ENCODE results near the gene NOS1AP.
"Not testable (repeated sequence)": the region's sequence is repeated elsewhere in the genome, so short reads cannot be mapped to it uniquely, and the experiment has no call there.

The NOS1AP gene

DNA sequence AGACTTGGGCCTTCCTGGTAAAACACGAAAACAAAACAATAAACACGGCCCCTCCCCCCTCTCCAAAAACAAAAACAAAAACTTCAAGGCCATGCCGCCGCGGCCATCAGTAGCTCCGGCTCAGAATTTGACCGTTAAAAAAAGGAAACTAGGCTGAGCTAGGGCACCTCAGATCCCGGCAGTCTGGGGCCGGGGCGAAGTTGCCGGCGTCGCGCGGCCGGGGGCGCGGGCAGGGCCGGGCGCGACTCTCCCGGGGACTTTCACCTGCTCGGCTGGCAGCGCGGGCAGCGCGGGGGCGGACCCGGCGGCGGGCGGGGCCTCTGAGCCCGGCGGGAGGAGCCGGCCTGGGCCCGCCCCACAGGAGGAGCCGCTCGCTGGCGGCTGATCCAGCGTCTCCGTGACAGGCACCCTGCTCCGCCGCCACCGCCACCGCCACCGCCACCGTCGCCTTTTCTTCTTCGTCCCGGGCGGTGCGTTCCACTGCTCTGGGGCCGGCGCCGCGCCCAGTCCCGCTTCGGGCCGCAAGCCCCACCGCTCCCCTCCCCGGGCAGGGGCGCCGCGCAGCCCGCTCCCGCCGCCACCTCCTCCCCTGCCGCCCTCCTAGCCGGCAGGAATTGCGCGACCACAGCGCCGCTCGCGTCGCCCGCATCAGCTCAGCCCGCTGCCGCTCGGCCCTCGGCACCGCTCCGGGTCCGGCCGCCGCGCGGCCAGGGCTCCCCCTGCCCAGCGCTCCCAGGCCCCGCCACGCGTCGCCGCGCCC lies at the start of gene NOS1AP:
Gene NOS1AP, plus strand, starts transcription at position 358 of the 760 bp plus-strand sequence. CDS start 487 bp downstream, outside the sequence.
- H3K27ac ChIP-seq = no peak within 1 kb of the TSS
- no peak for DNase-seq (ENCODE audit: low read depth, low spot score)

DNA sequence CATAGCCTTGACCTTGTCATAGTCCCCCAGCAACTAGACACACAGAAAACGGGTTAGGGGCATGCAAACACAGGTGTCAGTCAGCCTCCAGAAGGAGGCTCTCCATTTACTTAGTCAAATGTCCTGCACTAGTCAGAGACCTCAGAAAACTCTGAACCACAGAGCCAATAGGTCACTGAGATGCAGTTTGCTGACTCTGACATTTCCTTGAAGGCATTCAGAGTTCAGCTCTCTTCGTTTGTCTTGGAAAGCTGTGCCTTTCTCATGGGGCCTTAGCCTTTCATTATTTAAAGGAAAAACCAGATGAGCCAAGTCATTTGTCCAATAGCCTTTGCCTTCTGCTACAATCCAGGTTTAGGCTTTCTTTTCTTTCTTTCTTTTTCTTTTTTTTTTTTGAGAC lies 49.3 kb upstream of the NOS1AP start:
- H3K27ac ChIP-seq = no peak overlapping the region
- DNase-seq (ENCODE audit: low read depth, low spot score) = no peak

DNA sequence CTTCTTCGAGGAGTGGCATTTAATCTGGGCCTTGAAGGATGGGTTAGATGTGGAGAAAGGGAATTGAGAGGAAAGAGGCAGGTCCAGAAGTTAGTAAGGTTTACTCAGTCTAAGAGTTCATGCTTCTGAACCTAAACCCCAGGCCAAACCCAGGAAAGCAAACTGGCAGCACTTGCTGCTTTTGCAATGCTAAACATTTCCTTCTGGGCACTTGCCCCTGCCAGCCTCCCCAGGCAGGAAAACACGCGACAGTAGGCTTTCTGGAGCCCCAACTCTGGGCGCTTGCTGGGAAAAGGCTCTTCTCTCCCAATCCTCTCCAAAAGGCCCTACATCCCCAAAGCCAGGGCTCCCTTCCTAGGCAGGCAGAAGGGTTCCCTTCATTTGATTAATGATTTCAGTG lies 48.4 kb upstream of the NOS1AP start:
- no peak overlapping the region for H3K27ac ChIP-seq
- no peak for DNase-seq (ENCODE audit: low read depth, low spot score)

DNA sequence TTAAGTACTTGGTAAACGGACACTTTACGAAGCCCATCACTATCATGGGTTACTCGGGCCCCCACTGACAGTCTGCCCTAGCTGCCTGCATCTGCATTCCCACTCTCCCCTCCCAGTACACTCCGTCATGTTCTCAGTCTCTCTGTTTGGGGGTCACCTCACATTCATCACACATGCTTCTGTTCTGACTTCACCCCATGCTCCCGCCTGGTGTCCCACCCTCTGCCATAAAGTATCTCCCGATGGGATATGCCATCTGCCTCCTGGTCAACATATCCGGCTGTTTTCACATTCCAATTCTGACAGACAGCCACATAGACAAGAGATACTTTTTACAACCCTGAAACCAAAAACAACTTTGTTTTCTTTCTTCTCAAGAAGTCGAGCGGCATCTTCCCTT lies 46.9 kb upstream of the NOS1AP start:
- DNase-seq (ENCODE audit: low read depth, low spot score) = no peak
- no peak overlapping the region for H3K27ac ChIP-seq

DNA sequence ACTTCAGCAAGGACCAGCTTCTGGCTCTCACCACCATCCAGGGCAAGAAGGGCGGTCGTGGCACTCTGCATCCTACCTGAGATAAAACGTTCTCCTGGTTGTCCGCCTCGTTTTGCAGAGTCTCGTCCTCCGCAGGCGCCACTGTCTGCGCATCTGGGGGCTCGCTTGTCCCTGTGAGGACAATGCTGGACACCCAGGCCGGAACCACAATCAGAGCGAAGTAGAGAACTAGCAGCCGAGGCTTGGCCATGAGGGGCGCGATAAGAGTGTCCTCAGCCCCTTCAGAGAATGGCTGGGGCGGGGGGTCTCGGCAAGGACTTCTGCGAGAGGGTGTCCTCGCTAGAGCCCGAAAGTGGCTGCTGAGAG lies 46.3 kb upstream of the NOS1AP start:
- no peak for DNase-seq (ENCODE audit: low read depth, low spot score)
- H3K27ac ChIP-seq = no peak overlapping the region

DNA sequence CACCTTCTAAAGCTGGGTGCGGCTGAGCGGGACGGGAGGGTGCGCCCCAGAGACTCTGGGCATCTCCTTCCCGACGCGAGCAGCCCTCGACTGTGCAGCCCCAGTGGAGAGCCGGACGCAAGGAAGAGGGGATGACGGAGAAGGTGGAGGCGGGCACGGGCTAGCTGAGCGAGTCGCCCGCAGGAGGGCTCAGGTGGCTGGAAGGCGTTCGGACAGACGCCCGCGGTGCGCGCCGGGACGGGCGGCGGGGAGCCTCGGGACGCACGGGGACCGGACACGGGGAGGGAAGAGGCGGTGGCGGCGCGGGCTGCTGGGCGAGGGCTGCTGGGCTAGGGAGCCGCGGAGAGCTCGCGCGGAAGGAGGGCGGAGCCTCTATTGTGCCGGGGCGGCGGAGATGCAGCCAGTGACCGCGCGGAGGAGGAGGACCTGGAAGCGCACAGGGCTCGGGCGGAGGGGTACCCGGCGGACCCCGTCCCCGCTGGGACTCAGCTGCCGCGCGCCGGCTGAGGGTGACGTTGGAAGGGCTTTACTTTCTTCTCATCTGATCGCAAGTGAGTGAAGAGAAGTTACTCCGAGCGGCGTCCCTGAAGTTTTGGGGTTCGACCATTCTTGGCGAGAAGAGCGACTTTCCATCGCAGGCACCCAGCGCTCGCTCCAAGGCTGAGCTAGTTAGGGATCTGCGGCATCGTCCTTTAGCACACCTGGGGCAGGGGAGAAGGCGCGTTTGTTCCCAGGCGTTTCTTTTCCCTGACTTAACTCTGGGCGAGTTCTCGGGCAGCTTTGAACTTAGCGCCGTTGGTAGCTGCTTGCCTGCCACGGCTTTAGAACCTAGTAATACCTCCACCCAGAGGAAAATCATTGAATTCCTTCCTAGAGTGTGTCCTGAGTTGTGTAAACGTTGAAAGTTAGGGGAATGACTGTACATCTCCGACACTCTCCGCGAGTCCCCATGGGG lies 45.7 kb upstream of the NOS1AP start, which contains the start of gene OLFML2B:
Gene OLFML2B, minus strand, starts transcription at position 323 of the 955 bp plus-strand sequence. CDS start 439 bp downstream, outside the sequence.
- DNase-seq (ENCODE audit: low read depth, low spot score) = no peak
- H3K27ac ChIP-seq = no peak within 1 kb of the TSS

DNA sequence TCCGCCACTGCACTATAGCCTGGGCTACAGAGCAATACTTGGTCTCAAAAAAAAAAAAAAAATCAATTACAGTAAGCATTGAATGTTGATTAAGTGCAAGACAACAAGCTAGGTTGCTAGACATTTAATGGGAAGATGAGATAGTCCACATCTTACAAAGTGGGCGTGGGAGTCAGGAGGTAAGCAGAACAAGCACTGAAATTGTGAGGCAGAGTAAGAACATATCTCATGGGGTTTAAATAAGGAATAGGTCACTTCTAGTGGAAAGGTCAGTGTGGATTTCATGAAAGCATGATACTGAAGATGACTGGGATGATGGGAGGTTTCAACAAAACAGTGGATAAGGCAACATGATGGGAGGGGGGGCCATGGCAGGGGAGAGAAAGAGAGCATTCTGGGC lies 44.0 kb upstream of the NOS1AP start:
- DNase-seq (ENCODE audit: low read depth, low spot score) = no peak
- no peak overlapping the region for H3K27ac ChIP-seq

DNA sequence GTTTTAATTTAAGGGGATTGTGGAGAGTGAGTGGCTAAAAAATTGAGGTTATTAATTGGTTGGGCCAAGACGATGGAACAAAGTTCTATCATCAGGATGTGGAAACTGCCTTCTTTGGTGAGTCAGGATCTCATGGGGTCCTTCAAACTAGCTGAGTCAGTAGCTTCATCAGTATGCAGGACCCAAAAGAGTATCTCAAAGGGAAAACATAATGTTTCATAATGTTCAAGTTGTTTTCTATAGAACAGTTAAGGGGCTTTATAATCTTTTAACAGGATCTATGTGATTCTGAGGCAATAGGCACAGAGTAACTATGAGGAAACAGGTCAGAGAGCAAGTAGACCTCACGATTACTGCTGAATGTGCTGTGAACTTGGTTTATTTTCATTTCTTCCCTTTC lies 42.6 kb upstream of the NOS1AP start:
- no peak overlapping the region for H3K27ac ChIP-seq
- no peak for DNase-seq (ENCODE audit: low read depth, low spot score)

DNA sequence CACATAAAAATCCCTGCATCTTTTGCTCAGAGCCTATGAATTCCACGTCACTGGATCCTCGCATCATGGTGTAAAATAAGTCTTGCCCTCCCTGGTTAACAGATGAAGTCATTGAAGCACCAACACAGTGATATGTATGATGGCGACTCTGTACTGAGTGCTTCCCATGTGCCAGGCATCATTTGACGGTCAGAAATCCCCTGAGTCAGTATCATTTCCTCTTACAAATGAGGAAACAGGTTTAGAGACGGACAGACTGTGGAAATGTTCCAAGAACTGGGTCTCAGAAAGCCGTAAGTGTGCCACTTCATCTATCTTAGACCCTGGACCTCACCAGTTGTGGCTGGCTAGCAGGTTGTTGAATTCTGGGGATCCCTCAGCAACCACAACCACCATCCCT lies 40.8 kb upstream of the NOS1AP start:
- no peak overlapping the region for H3K27ac ChIP-seq
- no peak for DNase-seq (ENCODE audit: low read depth, low spot score)

DNA sequence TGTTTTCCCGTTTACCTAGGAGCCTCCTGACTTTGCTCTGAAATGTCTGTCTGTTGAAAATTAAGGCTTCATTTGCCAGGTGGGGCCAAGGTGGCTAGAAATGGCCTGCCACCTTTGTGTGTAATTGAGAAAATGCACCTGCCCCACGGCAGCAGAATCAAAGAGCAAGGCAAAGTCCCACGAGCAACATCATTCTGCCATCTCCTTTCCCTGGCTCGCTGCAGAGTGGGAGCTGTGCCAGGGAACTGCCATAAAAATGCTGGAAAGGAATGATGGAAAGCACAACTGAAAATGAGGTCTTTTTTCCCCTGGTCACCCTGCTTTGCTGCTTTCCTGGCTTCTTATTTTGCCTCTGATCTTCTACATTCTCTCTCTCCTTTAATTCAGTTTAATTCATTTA lies 40.3 kb upstream of the NOS1AP start:
- H3K27ac ChIP-seq = no peak overlapping the region
- no peak for DNase-seq (ENCODE audit: low read depth, low spot score)

DNA sequence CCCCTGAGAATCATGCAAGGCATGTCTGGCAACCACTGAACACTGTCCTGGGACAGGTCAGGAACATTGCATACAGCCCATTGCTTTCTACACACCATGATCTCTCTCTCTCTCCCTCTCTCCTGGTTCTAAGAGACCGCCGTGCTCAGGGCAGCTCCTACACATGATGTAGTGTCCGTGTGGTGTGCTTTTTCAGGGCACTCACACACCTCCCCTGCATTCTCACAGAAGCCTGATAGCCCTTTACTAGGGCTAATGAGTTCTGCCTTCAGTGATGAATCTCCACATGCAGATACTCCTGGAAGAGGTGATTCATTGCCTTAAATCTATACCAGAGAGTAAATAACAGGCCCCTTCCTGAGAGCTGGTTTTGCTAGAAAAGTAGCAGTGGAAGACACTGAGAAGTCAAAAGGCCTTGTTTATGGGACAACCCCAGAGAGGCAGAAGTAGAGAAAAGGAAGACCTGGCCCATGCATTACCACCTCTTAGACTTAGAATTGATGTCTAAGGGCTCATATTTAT lies 38.7 kb upstream of the NOS1AP start:
- no peak overlapping the region for H3K27ac ChIP-seq
- no peak for DNase-seq (ENCODE audit: low read depth, low spot score)

DNA sequence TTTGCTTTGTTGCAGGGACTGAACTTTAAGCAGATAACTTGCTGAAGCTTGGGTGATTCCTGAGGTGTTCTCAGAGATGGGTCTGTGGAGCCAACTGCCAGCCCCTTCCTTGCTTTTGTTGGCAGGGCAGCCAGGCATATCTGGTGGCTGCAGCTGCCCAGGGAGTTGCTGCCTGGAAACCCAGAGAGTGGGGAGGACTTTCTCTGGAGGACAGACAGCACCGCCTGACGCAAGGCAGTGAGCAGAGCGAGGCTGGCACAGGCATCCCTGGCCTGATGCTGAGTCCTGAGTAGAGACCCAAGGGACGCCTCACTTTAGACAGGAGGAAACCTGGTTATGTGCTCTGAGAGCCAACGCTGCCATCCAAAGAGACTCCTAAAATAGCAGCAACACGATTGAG lies 36.1 kb upstream of the NOS1AP start:
- no peak for DNase-seq (ENCODE audit: low read depth, low spot score)
- no peak overlapping the region for H3K27ac ChIP-seq

DNA sequence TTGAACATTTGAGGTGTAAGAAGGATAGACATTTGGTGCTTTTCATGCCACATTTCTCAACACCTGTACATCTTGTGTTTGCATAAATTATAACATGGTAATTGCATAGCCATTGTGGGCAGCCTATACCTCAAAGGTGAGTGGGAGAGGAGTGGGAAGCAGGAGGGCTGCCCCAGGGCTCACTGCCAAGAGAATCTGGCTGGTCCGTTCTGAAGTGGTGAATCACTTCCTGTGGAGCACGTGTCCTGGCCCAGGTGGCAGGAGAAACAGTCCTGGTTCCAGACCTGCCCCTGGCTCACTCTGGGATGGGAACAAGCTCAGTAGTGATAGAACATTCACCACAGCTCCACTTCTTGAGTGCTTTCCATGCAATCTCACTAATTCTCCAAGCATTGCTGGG lies 34.2 kb upstream of the NOS1AP start:
- no peak overlapping the region for H3K27ac ChIP-seq
- no peak for DNase-seq (ENCODE audit: low read depth, low spot score)

DNA sequence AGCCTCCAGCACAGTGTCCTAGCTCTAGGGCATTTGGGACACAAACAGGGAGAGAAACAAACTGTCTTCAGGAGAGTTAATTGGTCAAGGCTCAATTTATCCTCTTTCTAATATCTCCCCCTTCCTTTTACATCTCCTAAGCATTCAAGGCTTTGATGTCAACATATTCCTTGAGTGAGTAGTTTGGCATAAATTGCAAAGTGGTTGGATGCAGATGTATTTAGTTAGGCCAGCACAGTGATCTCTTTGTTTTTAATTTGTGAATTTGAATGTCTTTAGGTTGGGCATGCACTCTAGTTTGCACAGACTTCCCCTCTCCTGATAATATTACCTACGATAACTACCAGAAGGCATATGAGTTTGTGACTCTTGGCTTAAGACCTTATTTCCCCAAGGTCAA lies 33.3 kb upstream of the NOS1AP start:
- DNase-seq (ENCODE audit: low read depth, low spot score) = no peak
- no peak overlapping the region for H3K27ac ChIP-seq

DNA sequence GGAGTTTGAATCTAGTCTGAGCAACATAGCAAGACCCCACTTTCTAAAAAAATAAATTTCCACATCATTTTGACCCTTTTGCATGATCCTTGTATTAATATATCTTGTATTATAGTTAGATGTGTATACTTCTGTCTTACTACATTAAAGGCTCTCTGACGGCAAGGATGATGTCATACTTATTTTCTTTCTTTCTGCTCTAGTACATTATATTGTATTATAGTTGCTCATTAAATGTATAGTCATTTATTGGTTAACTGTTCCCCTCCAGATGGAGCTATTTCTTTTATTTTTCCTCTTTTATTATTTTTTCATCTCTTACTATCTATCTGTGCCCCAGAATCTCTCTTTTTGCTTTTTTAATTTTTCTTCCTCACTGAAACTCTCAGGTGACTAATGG lies 30.9 kb upstream of the NOS1AP start:
- DNase-seq (ENCODE audit: low read depth, low spot score) = no peak
- no peak overlapping the region for H3K27ac ChIP-seq

DNA sequence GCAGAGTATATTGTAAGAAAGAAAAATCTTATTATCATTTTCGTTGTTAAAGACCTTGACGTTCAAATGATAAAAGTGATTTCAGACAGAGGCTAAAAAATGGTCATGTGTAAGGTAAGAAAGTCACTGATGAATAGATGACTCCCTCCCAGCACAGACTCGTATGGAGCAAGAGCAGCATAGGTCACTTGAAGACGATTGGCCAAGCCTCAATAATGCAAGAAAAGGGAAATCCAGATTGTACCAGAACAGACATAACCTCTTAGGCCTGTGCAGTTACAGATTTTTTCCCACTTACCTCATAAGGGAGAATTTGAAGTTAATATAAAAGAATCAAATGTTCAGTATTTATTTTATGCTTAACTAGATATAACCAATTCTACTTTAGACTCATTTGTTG lies 29.5 kb upstream of the NOS1AP start:
- no peak for DNase-seq (ENCODE audit: low read depth, low spot score)
- H3K27ac ChIP-seq = no peak overlapping the region

DNA sequence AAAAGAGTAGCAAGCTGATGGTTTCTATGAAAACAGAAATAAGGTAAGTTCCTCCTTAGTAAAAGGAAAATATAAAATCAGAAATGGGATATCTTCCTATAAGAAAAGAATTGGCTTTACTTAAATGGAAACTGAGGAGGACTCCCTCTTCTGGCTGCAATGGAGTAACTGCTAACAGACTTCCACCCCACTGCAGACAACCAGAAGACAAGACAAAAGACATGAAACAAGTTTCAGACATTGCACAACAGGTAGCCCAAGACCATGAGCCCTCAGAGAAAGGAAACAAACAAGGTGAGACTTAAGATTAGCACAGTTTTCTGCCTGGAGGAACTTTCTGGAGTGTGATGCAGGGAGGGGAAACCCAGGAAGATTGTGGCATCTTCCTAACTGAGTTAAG lies 28.8 kb upstream of the NOS1AP start:
- no peak for DNase-seq (ENCODE audit: low read depth, low spot score)
- no peak overlapping the region for H3K27ac ChIP-seq

DNA sequence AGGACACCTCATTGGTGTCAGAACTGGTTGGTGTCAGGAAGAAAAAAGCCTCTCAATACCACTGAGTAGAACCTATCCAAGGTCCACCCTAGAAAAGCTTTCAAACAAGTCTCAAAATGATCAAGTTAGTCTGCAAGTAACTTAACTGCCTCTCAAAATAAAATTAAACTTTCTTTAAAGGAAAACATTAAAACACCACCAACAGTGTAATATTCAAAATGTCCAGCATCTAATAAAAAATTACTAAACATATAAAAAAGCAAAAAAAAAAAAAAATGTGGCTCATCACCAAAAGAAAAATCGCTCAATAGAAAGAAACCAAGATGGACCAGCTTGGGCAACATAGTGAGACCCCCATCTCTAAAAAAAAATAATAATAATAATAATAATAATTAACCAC lies 27.1 kb upstream of the NOS1AP start:
- no peak for DNase-seq (ENCODE audit: low read depth, low spot score)
- no peak overlapping the region for H3K27ac ChIP-seq

DNA sequence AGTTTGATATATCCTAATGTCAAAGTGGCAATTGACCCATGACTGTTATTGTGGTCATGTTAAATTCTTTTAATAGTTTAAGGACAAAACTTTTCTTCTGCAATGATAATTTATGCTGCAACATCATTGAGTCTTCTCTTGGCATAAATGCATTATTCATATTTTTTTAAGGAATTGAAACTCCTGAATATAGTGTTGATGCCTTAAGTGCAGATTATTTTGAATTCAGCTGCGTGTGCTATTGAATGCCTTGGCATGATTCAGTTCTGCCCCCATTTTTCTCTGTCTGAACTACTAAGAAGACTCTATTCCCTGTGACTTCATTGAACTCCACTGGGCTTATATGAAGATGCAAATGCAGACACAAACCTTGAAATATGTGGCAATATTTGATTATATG lies 22.6 kb upstream of the NOS1AP start:
- no peak overlapping the region for H3K27ac ChIP-seq
- no peak for DNase-seq (ENCODE audit: low read depth, low spot score)

DNA sequence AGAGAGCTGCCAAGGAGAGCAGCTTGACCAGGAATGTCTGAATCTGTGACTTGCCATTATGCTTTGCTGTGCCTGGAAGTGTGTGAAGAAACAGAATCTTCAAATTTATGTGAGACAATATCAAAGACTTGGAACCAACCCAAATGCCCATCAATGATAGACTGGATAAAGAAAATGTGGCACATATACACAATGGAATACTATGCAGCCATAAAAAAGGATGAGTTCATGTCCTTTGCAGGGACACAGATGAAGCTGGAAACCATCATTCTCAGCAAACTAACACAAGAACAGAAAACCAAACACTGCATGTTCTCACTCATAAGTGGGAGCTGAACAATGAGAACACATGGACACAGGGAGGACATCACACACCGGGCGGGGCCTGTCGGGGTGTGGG lies 15.5 kb upstream of the NOS1AP start:
- H3K27ac ChIP-seq; DNase-seq (ENCODE audit: low read depth, low spot score): not testable (repeated sequence)

DNA sequence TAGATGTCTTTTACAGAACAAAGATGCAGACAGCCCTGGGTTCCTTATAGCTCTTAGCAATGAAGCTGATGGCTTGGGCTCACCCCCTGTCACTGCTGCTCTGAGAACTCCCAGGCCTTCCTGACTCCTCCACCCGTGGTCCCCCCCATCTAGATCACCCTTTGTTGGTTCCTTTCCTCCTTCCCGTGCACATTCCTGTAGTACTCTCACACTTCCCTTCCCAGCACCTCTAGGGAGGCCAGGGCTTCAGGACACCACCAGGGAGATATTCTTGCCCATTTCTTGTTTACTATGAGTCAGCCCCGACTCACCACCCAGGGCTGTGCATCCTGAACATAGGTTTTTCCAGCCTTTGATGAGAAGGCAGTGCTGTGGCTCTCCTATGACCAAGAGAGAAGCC lies 14.4 kb upstream of the NOS1AP start:
- H3K27ac ChIP-seq = peak overlapping the region; percentile 22
- DNase-seq (ENCODE audit: low read depth, low spot score) = peak; percentile 70

All from epithelial cell of prostate (primary cell).